AG10803 (cell line): ENCODE measurements around the gene TFF3.

Experiments used
- DNase-seq: peaks from one replicate; pipeline ENCODE4 v3.0.0; 2010; ENCODE audit warnings: low read depth
- H3K4me3 ChIP-seq: 2 replicates; pipeline ENCODE4 v1.5.1; 2011; ENCODE audit warnings: mild to moderate bottlenecking, low read length, control low read depth
- CTCF ChIP-seq: conservative IDR thresholded peaks from 2 replicates; pipeline ENCODE4 v1.5.1; 2011; ENCODE audit warnings: mild to moderate bottlenecking, low read length, control low read depth, inconsistent platforms

Gene TFF3

GRCh38 chr21:42346866-42347600 lies 31.8 kb upstream of the TFF3 start:
- no peak overlapping the region for H3K4me3 ChIP-seq
- DNase-seq: no peak
- no peak for TF ChIP-seq CTCF

GRCh38 chr21:42346441-42346840 lies 31.2 kb upstream of the TFF3 start:
- TF ChIP-seq CTCF: no peak
- no peak for DNase-seq
- no peak overlapping the region for H3K4me3 ChIP-seq

GRCh38 chr21:42344631-42345030 lies 29.4 kb upstream of the TFF3 start:
- no peak for TF ChIP-seq CTCF
- H3K4me3 ChIP-seq: no peak overlapping the region
- DNase-seq: no peak

GRCh38 chr21:42343963-42344510 lies 28.8 kb upstream of the TFF3 start:
- TF ChIP-seq CTCF: no peak
- DNase-seq: no peak
- no peak overlapping the region for H3K4me3 ChIP-seq

GRCh38 chr21:42343556-42343955 lies 28.3 kb upstream of the TFF3 start:
- DNase-seq: no peak
- no peak overlapping the region for H3K4me3 ChIP-seq
- TF ChIP-seq CTCF: no peak

- no peak for TF ChIP-seq CTCF
- DNase-seq: no peak
- no peak overlapping the region for H3K4me3 ChIP-seq
These were observed 27.9 kb upstream of the TFF3 start for GRCh38 chr21:42343101-42343500.
